Epithelial cell of proximal tubule (primary cell): ENCODE results near the gene CSTPP1. TPM values are rescaled to one million over a fixed set of nuclear protein-coding genes. Genes with fewer than 3 reads are reported as not detected.

Experiments used
- DNase-seq: peaks from one replicate; pipeline ENCODE4 v3.0.0-alpha.2; 2011; ENCODE audit warnings: low read depth
- H3K4me3 ChIP-seq: 2 replicates; pipeline ENCODE4 v1.5.1; 2011; ENCODE audit warnings: low read depth, mild to moderate bottlenecking, low read length
- CTCF ChIP-seq: conservative IDR thresholded peaks from 2 replicates; pipeline ENCODE4 v1.5.1; 2012; ENCODE audit warnings: low read depth, mild to moderate bottlenecking, low read length
- total RNA-seq: library from RNA; depleted of rRNA; stranded (reverse); fragments of >200 nt; gene quantifications from 2 replicates; pipeline ENCODE4 v1.2.3, GENCODE V29; 2015

CSTPP1 gene
- total RNA-seq, 1 donor from 2014 or later = 39.8 TPM

- no peak for DNase-seq
- no peak for TF ChIP-seq CTCF
- H3K4me3 ChIP-seq = no peak overlapping the region
Observed at GRCh38 chr11:47132981-47133380, 196.4 kb downstream of the CSTPP1 start.

- no peak for DNase-seq
- TF ChIP-seq CTCF = no peak
- no peak overlapping the region for H3K4me3 ChIP-seq
Observed at GRCh38 chr11:47136327-47136726, 199.8 kb downstream of the CSTPP1 start.

GRCh38 chr11:47136921-47137320, 200.4 kb downstream of the CSTPP1 start:
- no peak for TF ChIP-seq CTCF
- DNase-seq = no peak
- H3K4me3 ChIP-seq = no peak overlapping the region

- no peak for DNase-seq
- no peak for TF ChIP-seq CTCF
Observed at GRCh38 chr11:47137476-47137875, 200.9 kb downstream of the CSTPP1 start.

GRCh38 chr11:47139878-47140277, 203.3 kb downstream of the CSTPP1 start:
- H3K4me3 ChIP-seq = no peak overlapping the region
- TF ChIP-seq CTCF = no peak
- no peak for DNase-seq

More at GRCh38 chr11:47137476-47137875, 200.9 kb downstream of the CSTPP1 start:
- H3K4me3 ChIP-seq = no peak overlapping the region

- no peak for TF ChIP-seq CTCF
- DNase-seq = no peak
- H3K4me3 ChIP-seq = no peak overlapping the region
Observed at GRCh38 chr11:47143322-47143721, 206.8 kb downstream of the CSTPP1 start.

GRCh38 chr11:47144541-47144940, 208.0 kb downstream of the CSTPP1 start:
- TF ChIP-seq CTCF = no peak
- no peak overlapping the region for H3K4me3 ChIP-seq
- no peak for DNase-seq
